HEK293 (cell line): Measurements from ENCODE around the gene TYSND1.
A peak's percentile ranks its signal among the peaks of the same experiment; 100 is the strongest.

Experiments used
- CTCF ChIA-PET: fragments of 350-600 bp; formaldehyde crosslinking; extraction: SDS; loops from one replicate; lab custom pipeline; 2021; ENCODE audit warnings: antibody characterized with exemption; lab: Yijun Ruan, JAX
- POLR2A ChIA-PET: fragments of 300-600 bp; formaldehyde crosslinking; extraction: SDS; loops from one replicate; lab custom pipeline; 2020; ENCODE audit warnings: antibody characterized with exemption, inconsistent platforms; lab: Yijun Ruan, JAX
- H3K27ac ChIP-seq: fragments of 200-500 bp; sonication (Bioruptor generic); 2 replicates; pipeline ENCODE4 v1.5.1; 2014; ENCODE audit warnings: low read depth, low read length, control low read depth, inconsistent platforms; ENCODE audit errors: extremely low read depth
- H3K36me3 ChIP-seq, 2 experiments: fragments of 200-500 bp in 1 of 2; sonication (Bioruptor generic) in 1 of 2; 1 replicate in 1 of 2; 2 replicates in 1 of 2; pipeline ENCODE4 v1.5.1; 2014 to 2017; ENCODE audit warnings: inconsistent platforms in 2 of 2, low read length in 2 of 2; ENCODE audit not compliant: control insufficient read depth in 2 of 2, insufficient read depth in 1 of 2
- H3K4me1 ChIP-seq: fragments of 200-500 bp; sonication (Bioruptor generic); 2 replicates; pipeline ENCODE4 v1.5.1; 2014; ENCODE audit warnings: mild to moderate bottlenecking, low read length, inconsistent platforms; ENCODE audit not compliant: control insufficient read depth, insufficient read depth
- H3K4me3 ChIP-seq: 2 replicates; pipeline ENCODE4 v1.5.1; 2011; ENCODE audit warnings: low read depth, mild to moderate bottlenecking, control low read depth, low read length, moderate library complexity
- H3K9me3 ChIP-seq: fragments of 200-500 bp; sonication (Bioruptor generic); 2 replicates; pipeline ENCODE4 v1.5.1; 2014; ENCODE audit warnings: low read depth, low read length, inconsistent platforms; ENCODE audit not compliant: control insufficient read depth, insufficient read depth
- GLIS1 ChIP-seq: fragments of 450-650 bp; formaldehyde crosslinking; IDR thresholded peaks from 2 replicates; pipeline ENCODE4 v1.5.1; 2016; ENCODE audit warnings: missing biosample characterization, missing genetic modification characterization
- SALL2 ChIP-seq: fragments of 450-650 bp; formaldehyde crosslinking; IDR thresholded peaks from 2 replicates; pipeline ENCODE4 v1.5.0; 2017; ENCODE audit warnings: missing biosample characterization, mild to moderate bottlenecking, missing genetic modification characterization, borderline replicate concordance
- SCRT2 ChIP-seq: fragments of 450-650 bp; formaldehyde crosslinking; IDR thresholded peaks from 2 replicates; pipeline ENCODE4 v1.5.1; 2016; ENCODE audit warnings: missing biosample characterization, missing genetic modification characterization
- ZFHX2 ChIP-seq: fragments of 450-650 bp; formaldehyde crosslinking; conservative IDR thresholded peaks from 2 replicates; pipeline ENCODE4 v1.5.1; 2016; ENCODE audit warnings: missing biosample characterization, missing genetic modification characterization
- ZFP37 ChIP-seq: fragments of 450-650 bp; formaldehyde crosslinking; IDR thresholded peaks from 2 replicates; pipeline ENCODE4 v1.5.1; 2016; ENCODE audit warnings: missing biosample characterization, missing genetic modification characterization
- ZNF114 ChIP-seq: fragments of 450-650 bp; formaldehyde crosslinking; IDR thresholded peaks from 2 replicates; pipeline ENCODE4 v1.5.0; 2017; ENCODE audit warnings: missing biosample characterization, missing genetic modification characterization
- ZNF2 ChIP-seq: fragments of 450-650 bp; formaldehyde crosslinking; IDR thresholded peaks from 2 replicates; pipeline ENCODE4 v1.5.1; 2016; ENCODE audit warnings: missing biosample characterization, missing genetic modification characterization
- ZNF248 ChIP-seq: fragments of 450-650 bp; formaldehyde crosslinking; IDR thresholded peaks from 2 replicates; pipeline ENCODE4 v1.5.1; 2017; ENCODE audit warnings: missing biosample characterization, missing genetic modification characterization
- ZNF530 ChIP-seq: fragments of 450-650 bp; formaldehyde crosslinking; IDR thresholded peaks from 2 replicates; pipeline ENCODE4 v1.5.1; 2016; ENCODE audit warnings: low read depth, missing biosample characterization, missing genetic modification characterization
- ZNF560 ChIP-seq: fragments of 450-650 bp; formaldehyde crosslinking; IDR thresholded peaks from 2 replicates; pipeline ENCODE4 v1.5.1; 2017; ENCODE audit warnings: missing biosample characterization, missing genetic modification characterization, borderline replicate concordance
- ZNF621 ChIP-seq: fragments of 450-650 bp; formaldehyde crosslinking; IDR thresholded peaks from 2 replicates; pipeline ENCODE4 v1.5.1; 2017; ENCODE audit warnings: missing biosample characterization, missing genetic modification characterization
- ZNF707 ChIP-seq: fragments of 450-650 bp; formaldehyde crosslinking; IDR thresholded peaks from 2 replicates; pipeline ENCODE4 v1.5.1; 2016; ENCODE audit warnings: missing biosample characterization, missing genetic modification characterization
- ZNF747 ChIP-seq: fragments of 450-650 bp; formaldehyde crosslinking; IDR thresholded peaks from 2 replicates; pipeline ENCODE4 v1.5.1; 2016; ENCODE audit warnings: missing biosample characterization, missing genetic modification characterization
- ZSCAN30 ChIP-seq: fragments of 450-650 bp; IDR thresholded peaks from 2 replicates; pipeline ENCODE4 v1.5.1; 2018; ENCODE audit warnings: missing biosample characterization, mild to moderate bottlenecking, missing genetic modification characterization, moderate library complexity
- TF ChIP-seq, protein P1 (sequence below): fragments of 450-650 bp; formaldehyde crosslinking; IDR thresholded peaks from 2 replicates; pipeline ENCODE4 v1.5.1; 2016; ENCODE audit warnings: missing biosample characterization, missing genetic modification characterization
- TF ChIP-seq, protein P2 (sequence below): fragments of 450-650 bp; formaldehyde crosslinking; IDR thresholded peaks from 2 replicates; pipeline ENCODE4 v1.5.1; 2016; ENCODE audit warnings: missing biosample characterization, missing genetic modification characterization
- TF ChIP-seq, protein P3 (sequence below): fragments of 450-650 bp; formaldehyde crosslinking; IDR thresholded peaks from 2 replicates; pipeline ENCODE4 v1.5.1; 2017; ENCODE audit warnings: missing biosample characterization, missing genetic modification characterization
- TF ChIP-seq, protein P4 (sequence below): fragments of 450-650 bp; formaldehyde crosslinking; IDR thresholded peaks from 2 replicates; pipeline ENCODE4 v1.5.1; 2016; ENCODE audit warnings: missing biosample characterization, missing genetic modification characterization
- TF ChIP-seq, protein P5 (sequence below): fragments of 450-650 bp; formaldehyde crosslinking; IDR thresholded peaks from 2 replicates; pipeline ENCODE4 v1.5.1; 2016; ENCODE audit warnings: missing biosample characterization, missing genetic modification characterization
- TF ChIP-seq, protein P6 (sequence below): fragments of 450-650 bp; formaldehyde crosslinking; IDR thresholded peaks from 2 replicates; pipeline ENCODE4 v1.5.1; 2016; ENCODE audit warnings: missing biosample characterization, missing genetic modification characterization
- TF ChIP-seq, protein P7 (sequence below): fragments of 450-650 bp; formaldehyde crosslinking; IDR thresholded peaks from 2 replicates; pipeline ENCODE4 v1.5.1; 2016; ENCODE audit warnings: missing biosample characterization, missing genetic modification characterization
- TF ChIP-seq, protein P8 (sequence below): fragments of 450-650 bp; formaldehyde crosslinking; IDR thresholded peaks from 2 replicates; pipeline ENCODE4 v1.5.1; 2016; ENCODE audit warnings: missing biosample characterization, missing genetic modification characterization

The TYSND1 gene

DNA sequence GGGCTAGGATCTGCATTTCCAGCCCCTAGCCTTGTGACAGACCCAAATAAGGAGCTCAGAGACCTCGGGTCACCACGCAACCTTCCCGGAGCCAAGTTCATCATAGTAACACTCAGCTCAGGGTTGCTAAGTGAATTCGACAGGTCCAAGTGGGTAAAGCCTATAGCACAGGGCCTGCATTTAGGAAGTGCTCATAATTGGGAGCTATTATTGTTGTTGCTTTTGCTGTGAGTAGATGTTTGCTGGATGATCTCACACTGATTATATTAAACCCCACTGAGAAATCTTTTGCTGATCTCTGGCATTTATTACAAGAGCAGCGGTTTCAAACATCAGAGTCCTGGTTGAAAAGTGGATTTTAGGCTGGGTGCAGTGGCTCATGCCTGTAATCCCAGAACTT is 44.1 kb upstream of the TYSND1 start (continued):
- TF ChIP-seq SCRT2, result peak; percentile 74
- peak; percentile 39; the same call in 1 of the 2 replicates for TF ChIP-seq GLIS1 (tag by site-specific recombination)
- TF ChIP-seq, protein P1, sequence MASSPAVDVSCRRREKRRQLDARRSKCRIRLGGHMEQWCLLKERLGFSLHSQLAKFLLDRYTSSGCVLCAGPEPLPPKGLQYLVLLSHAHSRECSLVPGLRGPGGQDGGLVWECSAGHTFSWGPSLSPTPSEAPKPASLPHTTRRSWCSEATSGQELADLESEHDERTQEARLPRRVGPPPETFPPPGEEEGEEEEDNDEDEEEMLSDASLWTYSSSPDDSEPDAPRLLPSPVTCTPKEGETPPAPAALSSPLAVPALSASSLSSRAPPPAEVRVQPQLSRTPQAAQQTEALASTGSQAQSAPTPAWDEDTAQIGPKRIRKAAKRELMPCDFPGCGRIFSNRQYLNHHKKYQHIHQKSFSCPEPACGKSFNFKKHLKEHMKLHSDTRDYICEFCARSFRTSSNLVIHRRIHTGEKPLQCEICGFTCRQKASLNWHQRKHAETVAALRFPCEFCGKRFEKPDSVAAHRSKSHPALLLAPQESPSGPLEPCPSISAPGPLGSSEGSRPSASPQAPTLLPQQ (tag by site-specific recombination), result no peak
- no peak for TF ChIP-seq ZNF248 (tag by site-specific recombination)
- TF ChIP-seq, protein P2, sequence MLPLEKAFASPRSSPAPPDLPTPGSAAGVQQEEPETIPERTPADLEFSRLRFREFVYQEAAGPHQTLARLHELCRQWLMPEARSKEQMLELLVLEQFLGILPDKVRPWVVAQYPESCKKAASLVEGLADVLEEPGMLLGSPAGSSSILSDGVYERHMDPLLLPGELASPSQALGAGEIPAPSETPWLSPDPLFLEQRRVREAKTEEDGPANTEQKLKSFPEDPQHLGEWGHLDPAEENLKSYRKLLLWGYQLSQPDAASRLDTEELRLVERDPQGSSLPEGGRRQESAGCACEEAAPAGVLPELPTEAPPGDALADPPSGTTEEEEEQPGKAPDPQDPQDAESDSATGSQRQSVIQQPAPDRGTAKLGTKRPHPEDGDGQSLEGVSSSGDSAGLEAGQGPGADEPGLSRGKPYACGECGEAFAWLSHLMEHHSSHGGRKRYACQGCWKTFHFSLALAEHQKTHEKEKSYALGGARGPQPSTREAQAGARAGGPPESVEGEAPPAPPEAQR (tag by site-specific recombination), result no peak
- TF ChIP-seq ZNF707, result no peak
- TF ChIP-seq, protein P3, sequence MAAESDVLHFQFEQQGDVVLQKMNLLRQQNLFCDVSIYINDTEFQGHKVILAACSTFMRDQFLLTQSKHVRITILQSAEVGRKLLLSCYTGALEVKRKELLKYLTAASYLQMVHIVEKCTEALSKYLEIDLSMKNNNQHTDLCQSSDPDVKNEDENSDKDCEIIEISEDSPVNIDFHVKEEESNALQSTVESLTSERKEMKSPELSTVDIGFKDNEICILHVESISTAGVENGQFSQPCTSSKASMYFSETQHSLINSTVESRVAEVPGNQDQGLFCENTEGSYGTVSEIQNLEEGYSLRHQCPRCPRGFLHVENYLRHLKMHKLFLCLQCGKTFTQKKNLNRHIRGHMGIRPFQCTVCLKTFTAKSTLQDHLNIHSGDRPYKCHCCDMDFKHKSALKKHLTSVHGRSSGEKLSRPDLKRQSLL (tag by site-specific recombination), result no peak

DNA sequence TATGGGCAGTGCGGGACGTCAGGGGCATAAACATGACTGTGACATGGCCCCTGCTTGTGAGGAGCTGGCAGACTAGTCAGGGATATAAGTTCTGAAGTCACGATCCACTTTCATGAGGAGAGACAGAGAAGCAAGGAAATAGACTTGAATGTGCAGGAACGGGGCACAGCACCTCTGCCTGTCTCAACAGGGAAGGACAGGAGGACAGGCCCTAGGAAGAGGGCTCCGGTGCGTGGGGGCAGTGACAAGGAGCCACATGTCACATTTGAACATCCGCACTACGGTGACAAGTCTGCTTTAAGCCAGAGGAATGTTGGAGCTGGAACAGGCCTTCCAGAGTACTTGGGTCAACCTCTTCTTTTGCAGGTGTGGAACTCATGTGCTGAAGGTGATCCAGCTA is 43.6 kb upstream of the TYSND1 start:
- CTCF ChIA-PET, result interaction anchor here (0.7 to 1.1 kb wide), 2 partner anchors 162 to 174 kb away, joined by 3 read pairs; no protein-coding TSS in a partner anchor
- Histone ChIP-seq H3K27ac (no peak overlapping the region), H3K9me3 (no peaks in the 10 kb centered on the region), H3K4me1 (peaks cover 17% of the 10 kb centered on the region), H3K36me3 (no peaks in the 10 kb centered on the region), H3K4me3 (no peak overlapping the region)
- POLR2A ChIA-PET, result interaction anchor here (0.6 to 1.6 kb wide), 3 partner anchors 19 to 188 kb away, joined by 3 to 10 read pairs (median 5); partner anchors contain the start of genes SAR1A and TYSND1
- TF ChIP-seq ZNF530 (tag by site-specific recombination) (no peak), ZNF114 (no peak), ZNF621 (no peak), ZFHX2 (tag by site-specific recombination) (no peak), SALL2 (tag by site-specific recombination) (no peak), ZFP37 (no peak), ZNF747 (no peak), ZNF560 (tag by site-specific recombination) (no peak), ZNF2 (no peak), ZSCAN30 (no peak)
- TF ChIP-seq, protein P4, sequence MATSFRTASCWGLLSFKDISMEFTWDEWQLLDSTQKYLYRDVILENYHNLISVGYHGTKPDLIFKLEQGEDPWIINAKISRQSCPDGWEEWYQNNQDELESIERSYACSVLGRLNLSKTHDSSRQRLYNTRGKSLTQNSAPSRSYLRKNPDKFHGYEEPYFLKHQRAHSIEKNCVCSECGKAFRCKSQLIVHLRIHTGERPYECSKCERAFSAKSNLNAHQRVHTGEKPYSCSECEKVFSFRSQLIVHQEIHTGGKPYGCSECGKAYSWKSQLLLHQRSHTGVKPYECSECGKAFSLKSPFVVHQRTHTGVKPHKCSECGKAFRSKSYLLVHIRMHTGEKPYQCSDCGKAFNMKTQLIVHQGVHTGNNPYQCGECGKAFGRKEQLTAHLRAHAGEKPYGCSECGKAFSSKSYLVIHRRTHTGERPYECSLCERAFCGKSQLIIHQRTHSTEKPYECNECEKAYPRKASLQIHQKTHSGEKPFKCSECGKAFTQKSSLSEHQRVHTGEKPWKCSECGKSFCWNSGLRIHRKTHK (tag by site-specific recombination), result no peak
- TF ChIP-seq, protein P5, sequence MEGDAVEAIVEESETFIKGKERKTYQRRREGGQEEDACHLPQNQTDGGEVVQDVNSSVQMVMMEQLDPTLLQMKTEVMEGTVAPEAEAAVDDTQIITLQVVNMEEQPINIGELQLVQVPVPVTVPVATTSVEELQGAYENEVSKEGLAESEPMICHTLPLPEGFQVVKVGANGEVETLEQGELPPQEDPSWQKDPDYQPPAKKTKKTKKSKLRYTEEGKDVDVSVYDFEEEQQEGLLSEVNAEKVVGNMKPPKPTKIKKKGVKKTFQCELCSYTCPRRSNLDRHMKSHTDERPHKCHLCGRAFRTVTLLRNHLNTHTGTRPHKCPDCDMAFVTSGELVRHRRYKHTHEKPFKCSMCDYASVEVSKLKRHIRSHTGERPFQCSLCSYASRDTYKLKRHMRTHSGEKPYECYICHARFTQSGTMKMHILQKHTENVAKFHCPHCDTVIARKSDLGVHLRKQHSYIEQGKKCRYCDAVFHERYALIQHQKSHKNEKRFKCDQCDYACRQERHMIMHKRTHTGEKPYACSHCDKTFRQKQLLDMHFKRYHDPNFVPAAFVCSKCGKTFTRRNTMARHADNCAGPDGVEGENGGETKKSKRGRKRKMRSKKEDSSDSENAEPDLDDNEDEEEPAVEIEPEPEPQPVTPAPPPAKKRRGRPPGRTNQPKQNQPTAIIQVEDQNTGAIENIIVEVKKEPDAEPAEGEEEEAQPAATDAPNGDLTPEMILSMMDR, result no peak
- TF ChIP-seq, protein P6, sequence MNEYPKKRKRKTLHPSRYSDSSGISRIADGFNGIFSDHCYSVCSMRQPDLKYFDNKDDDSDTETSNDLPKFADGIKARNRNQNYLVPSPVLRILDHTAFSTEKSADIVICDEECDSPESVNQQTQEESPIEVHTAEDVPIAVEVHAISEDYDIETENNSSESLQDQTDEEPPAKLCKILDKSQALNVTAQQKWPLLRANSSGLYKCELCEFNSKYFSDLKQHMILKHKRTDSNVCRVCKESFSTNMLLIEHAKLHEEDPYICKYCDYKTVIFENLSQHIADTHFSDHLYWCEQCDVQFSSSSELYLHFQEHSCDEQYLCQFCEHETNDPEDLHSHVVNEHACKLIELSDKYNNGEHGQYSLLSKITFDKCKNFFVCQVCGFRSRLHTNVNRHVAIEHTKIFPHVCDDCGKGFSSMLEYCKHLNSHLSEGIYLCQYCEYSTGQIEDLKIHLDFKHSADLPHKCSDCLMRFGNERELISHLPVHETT (tag by site-specific recombination), result no peak
- TF ChIP-seq, protein P7, sequence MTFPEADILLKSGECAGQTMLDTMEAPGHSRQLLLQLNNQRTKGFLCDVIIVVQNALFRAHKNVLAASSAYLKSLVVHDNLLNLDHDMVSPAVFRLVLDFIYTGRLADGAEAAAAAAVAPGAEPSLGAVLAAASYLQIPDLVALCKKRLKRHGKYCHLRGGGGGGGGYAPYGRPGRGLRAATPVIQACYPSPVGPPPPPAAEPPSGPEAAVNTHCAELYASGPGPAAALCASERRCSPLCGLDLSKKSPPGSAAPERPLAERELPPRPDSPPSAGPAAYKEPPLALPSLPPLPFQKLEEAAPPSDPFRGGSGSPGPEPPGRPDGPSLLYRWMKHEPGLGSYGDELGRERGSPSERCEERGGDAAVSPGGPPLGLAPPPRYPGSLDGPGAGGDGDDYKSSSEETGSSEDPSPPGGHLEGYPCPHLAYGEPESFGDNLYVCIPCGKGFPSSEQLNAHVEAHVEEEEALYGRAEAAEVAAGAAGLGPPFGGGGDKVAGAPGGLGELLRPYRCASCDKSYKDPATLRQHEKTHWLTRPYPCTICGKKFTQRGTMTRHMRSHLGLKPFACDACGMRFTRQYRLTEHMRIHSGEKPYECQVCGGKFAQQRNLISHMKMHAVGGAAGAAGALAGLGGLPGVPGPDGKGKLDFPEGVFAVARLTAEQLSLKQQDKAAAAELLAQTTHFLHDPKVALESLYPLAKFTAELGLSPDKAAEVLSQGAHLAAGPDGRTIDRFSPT, result no peak
- TF ChIP-seq, protein P8, sequence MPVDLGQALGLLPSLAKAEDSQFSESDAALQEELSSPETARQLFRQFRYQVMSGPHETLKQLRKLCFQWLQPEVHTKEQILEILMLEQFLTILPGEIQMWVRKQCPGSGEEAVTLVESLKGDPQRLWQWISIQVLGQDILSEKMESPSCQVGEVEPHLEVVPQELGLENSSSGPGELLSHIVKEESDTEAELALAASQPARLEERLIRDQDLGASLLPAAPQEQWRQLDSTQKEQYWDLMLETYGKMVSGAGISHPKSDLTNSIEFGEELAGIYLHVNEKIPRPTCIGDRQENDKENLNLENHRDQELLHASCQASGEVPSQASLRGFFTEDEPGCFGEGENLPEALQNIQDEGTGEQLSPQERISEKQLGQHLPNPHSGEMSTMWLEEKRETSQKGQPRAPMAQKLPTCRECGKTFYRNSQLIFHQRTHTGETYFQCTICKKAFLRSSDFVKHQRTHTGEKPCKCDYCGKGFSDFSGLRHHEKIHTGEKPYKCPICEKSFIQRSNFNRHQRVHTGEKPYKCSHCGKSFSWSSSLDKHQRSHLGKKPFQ (tag by site-specific recombination), result no peak
